GM18951 (cell line): ENCODE data around the gene KCNMA1.

ENCODE experiments used
- POLR2A ChIP-seq: IDR thresholded peaks from 4 replicates; pipeline ENCODE4 v1.6.1; 2011; ENCODE audit warnings: mild to moderate bottlenecking; ENCODE audit not compliant: insufficient read length, insufficient read depth; ENCODE audit errors: extremely low read depth
- in situ Hi-C: fragments of 300-500 bp; cut with MboI; formaldehyde crosslinking; loops from one replicate; pipeline ENCODE4 v1.12.0; 2022; ENCODE audit warnings: low sequenced_read_pairs, mixed read lengths, inconsistent platforms; ENCODE audit not compliant: unreplicated experiment

KCNMA1 gene

DNA sequence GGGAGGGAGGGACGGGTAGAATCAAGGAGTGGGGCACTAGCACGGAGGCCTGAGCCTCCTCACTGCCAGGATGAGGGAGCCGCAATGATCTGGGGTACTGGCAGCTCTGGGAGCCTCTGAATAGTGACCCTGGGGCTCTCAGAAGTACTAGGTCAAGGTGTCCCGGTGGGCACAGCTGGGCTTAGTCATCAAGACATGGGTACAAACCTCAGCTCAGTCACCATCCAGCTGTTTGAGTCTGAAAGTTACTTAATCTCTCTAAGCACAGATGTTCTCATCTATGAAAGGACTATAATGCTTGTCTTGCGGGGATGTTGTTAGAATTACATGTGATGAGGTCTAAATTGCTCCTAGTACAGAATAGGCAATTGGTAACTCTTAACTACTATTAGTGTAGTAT lies 276.8 kb downstream of the KCNMA1 start:
- TF ChIP-seq POLR2A, result no peak
- in situ Hi-C loops, result no loop called here

- in situ Hi-C loops, result no loop called here
- TF ChIP-seq POLR2A, result no peak
These were observed 277.6 kb downstream of the KCNMA1 start for GRCh38 chr10:77359950-77360520.

- in situ Hi-C loops, result no loop called here
- no peak for TF ChIP-seq POLR2A
These were observed 278.3 kb downstream of the KCNMA1 start for GRCh38 chr10:77359287-77359691.

- in situ Hi-C loops, result no loop called here
- TF ChIP-seq POLR2A, result no peak
These were observed 279.0 kb downstream of the KCNMA1 start for GRCh38 chr10:77358656-77359055.

DNA sequence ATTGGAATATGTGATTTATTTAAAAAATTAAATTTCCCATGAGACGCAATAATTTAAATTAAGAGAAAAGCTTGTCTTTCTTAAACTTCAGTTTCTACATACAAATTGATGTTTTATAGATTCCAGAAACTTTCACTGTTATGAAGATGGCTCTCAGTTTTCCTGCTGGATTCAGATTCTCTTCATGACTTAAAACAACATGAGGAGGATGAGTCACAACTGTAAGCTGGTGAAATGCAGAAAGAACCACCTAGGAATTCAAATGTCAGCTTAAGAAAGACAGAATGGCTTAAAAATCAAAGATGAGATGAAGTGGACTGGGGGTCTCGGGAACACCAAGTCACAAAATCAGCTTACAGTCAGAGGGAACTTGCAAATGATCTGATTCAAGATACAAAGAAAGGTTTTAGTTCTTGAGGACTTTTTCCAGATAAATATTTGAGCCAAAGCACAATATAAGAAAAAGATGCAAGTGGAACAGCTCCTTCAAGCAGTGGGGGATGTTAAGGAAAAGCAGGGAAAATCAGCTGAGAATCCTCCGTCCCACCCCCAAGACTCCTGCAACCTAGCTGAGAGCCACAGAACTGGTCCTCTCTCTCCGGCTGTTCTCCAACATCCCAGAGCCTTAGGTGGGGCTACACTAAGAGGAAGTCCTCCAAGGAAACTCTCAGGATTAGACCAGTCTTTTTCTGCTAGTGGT lies 279.8 kb downstream of the KCNMA1 start:
- in situ Hi-C loops, result no loop called here
- TF ChIP-seq POLR2A, result no peak

- in situ Hi-C loops, result no loop called here
- TF ChIP-seq POLR2A, result no peak
These were observed 280.4 kb downstream of the KCNMA1 start for GRCh38 chr10:77357185-77357584.

DNA sequence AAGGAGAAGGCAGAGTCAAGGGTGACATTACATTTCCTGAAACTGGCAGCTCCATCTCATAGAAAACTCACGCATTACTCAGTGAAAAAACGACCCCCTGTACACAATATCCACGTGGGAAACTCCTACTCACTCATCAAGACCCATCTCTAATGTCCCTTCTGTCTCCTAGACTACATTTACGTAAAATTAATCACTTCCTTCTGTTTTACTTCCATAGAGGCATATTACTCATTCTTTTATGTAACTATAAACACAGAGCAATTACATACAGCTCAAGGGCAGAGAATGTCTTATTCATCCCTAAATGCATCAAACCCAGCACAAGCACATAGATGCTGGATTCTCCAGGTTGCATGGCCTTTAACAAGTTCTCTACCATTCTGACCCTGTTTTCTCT lies 281.8 kb downstream of the KCNMA1 start:
- in situ Hi-C loops, result no loop called here
- TF ChIP-seq POLR2A, result no peak

GRCh38 chr10:77351386-77351785 lies 286.2 kb downstream of the KCNMA1 start:
- TF ChIP-seq POLR2A, result no peak
- in situ Hi-C loops, result no loop called here

GRCh38 chr10:77350711-77351119 lies 286.9 kb downstream of the KCNMA1 start:
- in situ Hi-C loops, result no loop called here

DNA sequence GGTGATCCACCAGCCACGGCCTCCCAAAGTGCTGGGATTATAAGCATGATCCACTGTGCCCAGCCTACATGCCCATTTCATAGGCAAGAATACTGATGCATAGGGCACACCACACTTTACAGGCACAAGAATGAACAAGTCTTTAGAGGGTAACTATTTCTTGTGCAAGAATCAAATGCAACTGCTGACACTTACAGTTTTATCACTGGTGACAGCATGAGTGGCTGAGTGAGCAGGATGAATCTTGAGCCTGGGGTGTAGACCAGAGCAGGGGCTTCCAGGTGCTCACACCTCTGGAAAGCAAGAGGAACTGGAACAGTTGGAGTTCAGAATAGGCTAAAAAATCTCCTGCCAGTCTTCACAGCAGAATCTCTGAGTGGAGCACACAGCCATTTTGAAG lies 287.5 kb downstream of the KCNMA1 start:
- TF ChIP-seq POLR2A, result no peak
- in situ Hi-C loops, result no loop called here

More at GRCh38 chr10:77350711-77351119, 286.9 kb downstream of the KCNMA1 start:
- TF ChIP-seq POLR2A, result no peak

DNA sequence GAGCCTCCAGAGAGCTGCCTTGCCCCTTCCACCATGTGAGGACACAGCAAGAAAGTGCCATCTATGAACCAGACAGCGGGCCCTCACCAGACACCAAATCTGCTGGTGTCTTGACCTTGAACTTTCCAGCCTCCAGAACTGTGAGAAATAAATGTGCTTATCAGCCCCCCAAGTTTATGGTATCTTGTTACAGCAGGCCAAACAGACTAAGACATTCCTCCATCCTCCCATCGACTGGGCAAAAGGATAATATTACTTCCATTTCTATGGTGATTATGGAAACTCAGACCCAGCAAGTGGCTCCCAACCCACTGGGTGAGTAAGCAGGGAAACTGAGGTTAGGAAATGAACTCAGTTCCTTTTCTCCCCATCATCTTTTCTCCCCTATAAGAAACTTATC lies 288.4 kb downstream of the KCNMA1 start:
- TF ChIP-seq POLR2A, result no peak

DNA sequence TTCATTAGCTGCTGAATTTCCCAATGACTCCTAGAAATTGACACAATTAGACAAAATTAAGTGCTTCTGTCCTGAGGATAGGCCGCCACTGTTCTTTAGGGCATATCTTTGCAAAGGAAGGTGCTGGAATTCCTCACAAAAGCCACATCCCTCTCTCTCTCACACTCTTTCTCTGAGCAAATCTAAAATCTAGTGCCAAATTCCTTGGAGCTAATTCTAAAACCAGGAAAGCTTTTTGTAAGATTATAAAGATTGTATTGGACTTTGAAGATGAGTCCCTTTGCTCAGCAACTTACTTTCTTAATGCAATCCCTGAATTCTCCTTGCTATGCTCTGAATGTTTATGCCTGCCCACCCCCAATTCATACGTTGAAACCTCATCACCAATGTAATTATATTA lies 288.9 kb downstream of the KCNMA1 start:
- in situ Hi-C loops, result no loop called here
- no peak for TF ChIP-seq POLR2A

More for the DNA sequence above, 288.4 kb downstream of the KCNMA1 start:
- in situ Hi-C loops, result no loop called here

DNA sequence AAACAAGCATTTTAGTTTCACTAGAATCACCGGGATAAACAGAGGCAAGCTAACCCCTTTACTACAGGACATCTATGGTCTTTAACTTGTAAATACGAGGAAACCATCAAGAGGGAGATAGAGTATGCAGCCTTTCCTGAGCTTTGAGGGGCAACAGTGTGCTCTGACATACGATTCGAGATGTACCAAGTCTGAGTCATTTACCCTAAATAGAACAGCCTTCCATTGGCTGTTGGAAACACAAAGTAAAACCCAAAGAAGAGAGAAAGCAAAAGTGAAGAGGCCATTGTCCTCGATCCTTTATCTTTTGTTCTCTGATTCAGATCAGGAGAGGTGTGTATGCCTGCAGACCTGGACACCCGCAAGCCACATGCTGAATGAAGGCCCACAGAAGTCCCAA lies 289.5 kb downstream of the KCNMA1 start:
- TF ChIP-seq POLR2A, result no peak
- in situ Hi-C loops, result no loop called here

DNA sequence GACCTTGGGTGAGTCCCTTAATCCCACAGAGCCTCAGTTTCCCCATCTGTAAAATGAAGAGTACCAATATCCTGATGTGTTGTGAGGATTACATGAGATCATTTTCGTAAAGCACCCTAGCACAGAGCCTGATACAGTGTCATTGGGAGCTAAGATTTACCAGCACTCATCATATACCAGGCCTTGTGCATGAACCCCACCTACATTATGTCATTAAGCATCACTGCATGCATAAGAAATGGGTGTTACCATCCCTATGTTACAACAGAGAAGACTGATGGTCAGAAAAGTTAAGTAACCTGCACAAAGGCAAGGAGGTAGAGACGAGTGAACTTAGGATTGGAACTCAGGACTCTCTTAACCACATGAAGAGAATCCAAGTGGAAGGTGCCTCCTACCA lies 290.6 kb downstream of the KCNMA1 start:
- no peak for TF ChIP-seq POLR2A

More for the DNA sequence above, 290.6 kb downstream of the KCNMA1 start:
- in situ Hi-C loops, result no loop called here
